MM.1S (cell line): Measurements from ENCODE around the gene OGDHL.

Source experiments
- DNase-seq: peaks from one replicate; pipeline ENCODE4 v3.0.0-alpha.2; 2015
- H2AFZ ChIP-seq: fragments of 300-600 bp; sonication (generic); 2 replicates; pipeline ENCODE4 v1.6.0; 2016; ENCODE audit warnings: antibody characterized with exemption, low read length
- H3F3A ChIP-seq: fragments of 300-600 bp; sonication (generic); 2 replicates; pipeline ENCODE4 v1.6.1; 2016; ENCODE audit warnings: mild to moderate bottlenecking, antibody characterized with exemption, low read length, moderate library complexity, mixed read lengths; ENCODE audit not compliant: insufficient read depth
- H3K27ac ChIP-seq: fragments of 300-600 bp; sonication (generic); 2 replicates; pipeline ENCODE4 v1.5.1; 2016; ENCODE audit warnings: mild to moderate bottlenecking, low read length
- H3K27me3 ChIP-seq: fragments of 300-600 bp; sonication (generic); replicated peaks from 2 replicates; pipeline ENCODE4 v1.6.0; 2016; ENCODE audit warnings: low read length; ENCODE audit not compliant: insufficient read depth
- H3K36me3 ChIP-seq: fragments of 300-600 bp; sonication (generic); replicated peaks from 2 replicates; pipeline ENCODE4 v1.6.1; 2016; ENCODE audit warnings: mild to moderate bottlenecking, low read length, mixed read lengths; ENCODE audit not compliant: insufficient read depth
- H3K4me1 ChIP-seq: fragments of 300-600 bp; sonication (generic); 2 replicates; pipeline ENCODE4 v1.6.1; 2016; ENCODE audit warnings: low read length, mixed read lengths
- H3K4me2 ChIP-seq: fragments of 300-600 bp; sonication (generic); 2 replicates; pipeline ENCODE4 v1.6.0; 2016; ENCODE audit warnings: low read depth, low read length
- H3K4me3 ChIP-seq: fragments of 300-600 bp; sonication (generic); 2 replicates; pipeline ENCODE4 v1.5.1; 2016; ENCODE audit warnings: low read length, mixed read lengths
- H3K79me2 ChIP-seq: fragments of 300-600 bp; sonication (generic); 2 replicates; pipeline ENCODE4 v1.6.1; 2016; ENCODE audit warnings: mixed run types, low read length, mixed read lengths
- H3K9ac ChIP-seq: fragments of 300-600 bp; sonication (generic); 2 replicates; pipeline ENCODE4 v1.6.1; 2016; ENCODE audit warnings: low read length, mixed read lengths
- H3K9me2 ChIP-seq: fragments of 300-600 bp; sonication (generic); replicated peaks from 2 replicates; pipeline ENCODE4 v1.6.1; 2016; ENCODE audit warnings: mild to moderate bottlenecking, low read length, mixed read lengths; ENCODE audit not compliant: insufficient read depth
- H3K9me3 ChIP-seq: fragments of 300-600 bp; sonication (generic); replicated peaks from 2 replicates; pipeline ENCODE4 v1.6.1; 2016; ENCODE audit warnings: mild to moderate bottlenecking, low read length, mixed read lengths; ENCODE audit not compliant: insufficient read depth
- H4K20me1 ChIP-seq: fragments of 300-600 bp; sonication (generic); 2 replicates; pipeline ENCODE4 v1.6.1; 2016; ENCODE audit warnings: mild to moderate bottlenecking, low read length, moderate library complexity, mixed read lengths; ENCODE audit not compliant: insufficient read depth
- EZH2 ChIP-seq: fragments of 300-600 bp; sonication (generic); optimal IDR thresholded peaks from 2 replicates; pipeline ENCODE3; 2017; ENCODE audit warnings: low read depth, mild to moderate bottlenecking, antibody characterized with exemption, low read length, mixed read lengths
- EZH2phosphoT487 ChIP-seq: fragments of 300-600 bp; sonication (generic); IDR thresholded peaks from 2 replicates; pipeline ENCODE4 v1.6.1; 2018; ENCODE audit warnings: antibody characterized with exemption, low read length
- TF ChIP-seq, protein P1 (sequence below): fragments of 300-600 bp; sonication (generic); IDR thresholded peaks from 2 replicates; pipeline ENCODE4 v1.5.1; 2016; ENCODE audit warnings: antibody characterized with exemption, low read length, mixed read lengths

The OGDHL gene

DNA sequence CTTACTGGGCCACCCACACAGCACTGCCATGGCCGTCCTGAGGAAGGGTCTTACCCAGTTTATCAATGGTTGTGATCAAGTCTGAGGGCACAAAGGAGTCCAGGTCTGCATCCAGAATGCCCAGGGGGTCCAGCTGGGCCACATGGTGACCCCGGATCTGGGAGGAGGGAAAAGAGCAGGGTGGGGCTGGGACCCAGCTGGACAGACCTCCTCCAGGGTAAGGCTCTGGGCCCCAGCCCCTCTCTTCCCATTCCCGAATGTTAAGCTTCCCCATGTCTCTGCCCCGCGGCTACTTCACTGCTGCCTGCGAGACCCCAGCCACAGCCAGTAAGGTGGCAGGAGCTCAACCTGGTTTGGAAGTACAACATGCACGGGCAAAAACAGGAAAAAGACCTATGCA is 9.5 kb downstream of the OGDHL start:
- Histone ChIP-seq H3K4me3 (no peak overlapping the region), H3F3A (no peaks in the 10 kb centered on the region), H3K79me2 (no peaks in the 10 kb centered on the region), H3K4me1 (no peaks in the 10 kb centered on the region), H3K36me3 (no peaks in the 10 kb centered on the region), H3K9ac (no peak overlapping the region), H3K27me3 (no peaks in the 10 kb centered on the region; the same call in 1 of the 2 replicates), H4K20me1 (no peaks in the 10 kb centered on the region), H3K9me3 (no peaks in the 10 kb centered on the region), H2AFZ (no peak overlapping the region), H3K27ac (no peak overlapping the region), H3K9me2 (no peaks in the 10 kb centered on the region), H3K4me2 (no peak overlapping the region)
- no peak for DNase-seq
- TF ChIP-seq EZH2phosphoT487 (no peak), EZH2 (no peak)
- TF ChIP-seq, protein P1, sequence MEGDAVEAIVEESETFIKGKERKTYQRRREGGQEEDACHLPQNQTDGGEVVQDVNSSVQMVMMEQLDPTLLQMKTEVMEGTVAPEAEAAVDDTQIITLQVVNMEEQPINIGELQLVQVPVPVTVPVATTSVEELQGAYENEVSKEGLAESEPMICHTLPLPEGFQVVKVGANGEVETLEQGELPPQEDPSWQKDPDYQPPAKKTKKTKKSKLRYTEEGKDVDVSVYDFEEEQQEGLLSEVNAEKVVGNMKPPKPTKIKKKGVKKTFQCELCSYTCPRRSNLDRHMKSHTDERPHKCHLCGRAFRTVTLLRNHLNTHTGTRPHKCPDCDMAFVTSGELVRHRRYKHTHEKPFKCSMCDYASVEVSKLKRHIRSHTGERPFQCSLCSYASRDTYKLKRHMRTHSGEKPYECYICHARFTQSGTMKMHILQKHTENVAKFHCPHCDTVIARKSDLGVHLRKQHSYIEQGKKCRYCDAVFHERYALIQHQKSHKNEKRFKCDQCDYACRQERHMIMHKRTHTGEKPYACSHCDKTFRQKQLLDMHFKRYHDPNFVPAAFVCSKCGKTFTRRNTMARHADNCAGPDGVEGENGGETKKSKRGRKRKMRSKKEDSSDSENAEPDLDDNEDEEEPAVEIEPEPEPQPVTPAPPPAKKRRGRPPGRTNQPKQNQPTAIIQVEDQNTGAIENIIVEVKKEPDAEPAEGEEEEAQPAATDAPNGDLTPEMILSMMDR = no peak

DNA sequence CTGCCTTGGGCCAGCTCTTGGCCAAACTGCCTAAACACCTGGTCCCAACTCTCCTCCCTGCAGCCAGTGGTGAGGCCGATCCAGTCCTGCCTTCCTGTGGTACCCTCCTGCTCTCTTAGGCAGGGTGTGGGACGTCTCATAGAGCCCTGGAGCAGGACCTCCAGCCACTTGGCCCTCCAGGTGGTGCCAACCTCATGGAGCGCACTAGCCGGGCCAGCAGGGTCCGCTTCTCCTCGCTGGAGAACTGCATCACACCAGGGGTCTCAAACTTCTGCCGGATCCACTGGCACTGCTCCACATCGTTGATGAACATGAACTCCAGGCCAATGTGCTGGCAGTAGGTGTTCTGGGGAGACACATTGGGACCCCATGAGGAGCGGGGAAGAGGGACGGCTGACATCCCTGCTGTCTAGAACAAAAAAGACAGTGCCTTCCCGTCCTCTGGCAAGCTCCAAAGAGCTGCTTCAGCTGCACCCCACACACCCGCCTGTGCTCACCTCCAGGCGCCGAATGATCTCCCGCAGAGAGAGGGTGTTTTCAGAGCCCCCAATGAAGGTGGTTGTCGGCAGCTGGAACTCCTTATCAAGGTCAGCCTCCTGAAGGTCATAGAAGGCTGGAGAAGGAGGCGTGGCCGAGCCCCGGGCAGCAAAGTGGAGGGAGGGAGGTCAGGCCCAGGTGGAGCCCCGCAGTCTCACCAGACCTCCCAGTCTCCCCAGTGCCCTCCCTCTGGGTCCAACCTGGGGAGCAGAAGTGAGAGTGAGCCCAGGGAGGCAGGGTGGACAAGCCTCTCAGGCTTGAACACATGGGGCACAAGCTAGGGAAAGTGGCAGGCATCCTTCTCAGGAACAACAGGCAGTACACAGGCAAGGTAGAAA is 10.2 kb downstream of the OGDHL start:
- Histone ChIP-seq H3K4me3 (no peak overlapping the region), H3K4me1 (no peaks in the 10 kb centered on the region), H2AFZ (no peak overlapping the region), H3K9ac (no peak overlapping the region), H3K9me2 (no peaks in the 10 kb centered on the region), H3K79me2 (no peaks in the 10 kb centered on the region), H4K20me1 (no peaks in the 10 kb centered on the region), H3F3A (no peaks in the 10 kb centered on the region), H3K36me3 (no peaks in the 10 kb centered on the region), H3K9me3 (no peaks in the 10 kb centered on the region), H3K27me3 (no peaks in the 10 kb centered on the region; the same call in 1 of the 2 replicates), H3K4me2 (no peak overlapping the region), H3K27ac (no peak overlapping the region)
- TF ChIP-seq EZH2 (no peak), EZH2phosphoT487 (no peak)
- TF ChIP-seq, protein P1 = no peak
- no peak for DNase-seq

DNA sequence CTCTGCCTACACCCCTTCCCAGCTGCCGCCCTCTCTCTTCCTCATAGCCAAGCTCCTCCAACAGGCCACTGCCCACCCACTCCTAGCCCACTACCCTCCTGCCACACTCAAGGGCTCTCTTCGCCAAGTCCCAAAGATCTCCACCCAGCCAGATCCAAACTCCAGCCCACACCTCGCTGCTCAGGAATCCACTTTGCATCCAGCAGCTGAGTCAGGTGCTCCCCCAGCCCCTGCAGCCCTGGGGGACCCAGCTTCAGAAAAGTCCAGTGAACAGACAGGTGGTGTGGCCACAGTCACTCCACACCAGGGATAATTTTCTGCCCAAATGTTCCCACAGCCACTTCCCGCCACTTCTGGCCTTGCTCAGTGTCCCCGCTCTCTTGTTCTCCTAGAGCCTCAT is 10.9 kb downstream of the OGDHL start:
- Histone ChIP-seq H3K36me3 (no peaks in the 10 kb centered on the region), H3K9me2 (no peaks in the 10 kb centered on the region), H3K4me3 (no peak overlapping the region), H3K27ac (no peak overlapping the region), H3K9me3 (no peaks in the 10 kb centered on the region), H3F3A (no peaks in the 10 kb centered on the region), H3K27me3 (no peaks in the 10 kb centered on the region; the same call in 1 of the 2 replicates), H3K9ac (no peak overlapping the region), H3K4me1 (no peaks in the 10 kb centered on the region), H2AFZ (no peak overlapping the region), H3K4me2 (no peak overlapping the region), H4K20me1 (no peaks in the 10 kb centered on the region), H3K79me2 (no peaks in the 10 kb centered on the region)
- DNase-seq = no peak
- no peak for TF ChIP-seq EZH2phosphoT487
- TF ChIP-seq, protein P1 = no peak
- no peak for TF ChIP-seq EZH2
